H9 (cell line): ENCODE results near the gene OR2A5. TPM values are rescaled to one million over a fixed set of nuclear protein-coding genes. Genes with fewer than 3 reads are reported as not detected.

Experiments
- DNase-seq: peaks from one replicate; pipeline ENCODE4 v3.0.0-alpha.2; 2017
- H2AFZ ChIP-seq: one replicate; pipeline ENCODE4 v1.6.1; 2013; ENCODE audit warnings: mild to moderate bottlenecking, low read length, control low read depth, moderate library complexity
- H2AK5ac ChIP-seq: 2 replicates; pipeline ENCODE4 v1.6.1; 2013; ENCODE audit warnings: low read length, control low read depth, mixed read lengths; ENCODE audit not compliant: insufficient read length
- H2BK120ac ChIP-seq: one replicate; pipeline ENCODE4 v1.6.1; 2013; ENCODE audit warnings: low read depth, mild to moderate bottlenecking, low read length, control low read depth, inconsistent platforms; ENCODE audit not compliant: poor library complexity, severe bottlenecking
- H2BK12ac ChIP-seq: 2 replicates; pipeline ENCODE4 v1.6.1; 2013; ENCODE audit warnings: low read length, control low read depth, mixed read lengths, low read depth; ENCODE audit not compliant: insufficient read length
- H2BK15ac ChIP-seq: 2 replicates; pipeline ENCODE4 v1.6.1; 2013; ENCODE audit warnings: low read depth, low read length, control low read depth
- H2BK20ac ChIP-seq: one replicate; pipeline ENCODE4 v1.6.1; 2013; ENCODE audit warnings: low read depth, mild to moderate bottlenecking, low read length, control low read depth, inconsistent platforms; ENCODE audit not compliant: poor library complexity, severe bottlenecking
- H2BK5ac ChIP-seq: 2 replicates; pipeline ENCODE4 v1.6.1; 2013; ENCODE audit warnings: low read length, control low read depth, mixed read lengths; ENCODE audit not compliant: insufficient read length
- H3K14ac ChIP-seq: 2 replicates; pipeline ENCODE4 v1.6.1; 2013; ENCODE audit warnings: low read length, control low read depth; ENCODE audit not compliant: insufficient read depth
- H3K18ac ChIP-seq: 2 replicates; pipeline ENCODE4 v1.6.1; 2013; ENCODE audit warnings: low read depth, mild to moderate bottlenecking, mixed read lengths, low read length, control low read depth; ENCODE audit not compliant: insufficient read length
- H3K23ac ChIP-seq: 2 replicates; pipeline ENCODE4 v1.6.1; 2013; ENCODE audit warnings: low read length, control low read depth, mixed read lengths, low read depth; ENCODE audit not compliant: insufficient read length
- H3K23me2 ChIP-seq: 2 replicates; pipeline ENCODE4 v1.6.1; 2013; ENCODE audit warnings: low read depth, mild to moderate bottlenecking, mixed read lengths, low read length, control low read depth; ENCODE audit not compliant: insufficient read length, poor library complexity, severe bottlenecking
- H3K27ac ChIP-seq: 2 replicates; pipeline ENCODE4 v1.5.1; 2013; ENCODE audit warnings: low read length, control low read depth, mixed read lengths, low read depth; ENCODE audit not compliant: insufficient read length
- H3K27me3 ChIP-seq: 2 replicates; pipeline ENCODE4 v1.6.1; 2013; ENCODE audit warnings: low read length, control low read depth, inconsistent platforms; ENCODE audit not compliant: insufficient read depth
- H3K4ac ChIP-seq: 2 replicates; pipeline ENCODE4 v1.6.1; 2013; ENCODE audit warnings: low read depth, mild to moderate bottlenecking, control low read depth, inconsistent platforms, low read length, moderate library complexity
- H3K4me1 ChIP-seq: 2 replicates; pipeline ENCODE4 v1.6.1; 2013; ENCODE audit warnings: low read length, control low read depth, inconsistent platforms; ENCODE audit not compliant: insufficient read depth
- H3K4me2 ChIP-seq: 2 replicates; pipeline ENCODE4 v1.6.1; 2013; ENCODE audit warnings: low read length, control low read depth, mixed read lengths; ENCODE audit not compliant: insufficient read length, insufficient read depth
- H3K56ac ChIP-seq: 2 replicates; pipeline ENCODE4 v1.6.1; 2013; ENCODE audit warnings: low read depth, mild to moderate bottlenecking, mixed read lengths, low read length, control low read depth; ENCODE audit not compliant: insufficient read length
- H3K79me1 ChIP-seq: 2 replicates; pipeline ENCODE4 v1.6.1; 2013; ENCODE audit warnings: low read depth, mild to moderate bottlenecking, moderate library complexity, low read length, control low read depth, inconsistent platforms; ENCODE audit not compliant: insufficient read depth, poor library complexity, severe bottlenecking
- H3K79me2 ChIP-seq: 2 replicates; pipeline ENCODE4 v1.6.1; 2013; ENCODE audit warnings: low read length, control low read depth, inconsistent platforms; ENCODE audit not compliant: insufficient read depth
- H3K9ac ChIP-seq: 2 replicates; pipeline ENCODE4 v1.6.1; 2013; ENCODE audit warnings: low read length, control low read depth, mixed read lengths; ENCODE audit not compliant: insufficient read length; ENCODE audit errors: extremely low read depth
- H3K9me3 ChIP-seq: one replicate; pipeline ENCODE4 v1.6.1; 2013; ENCODE audit warnings: low read depth, low read length, inconsistent platforms; ENCODE audit not compliant: control insufficient read depth
- H3T11ph ChIP-seq: one replicate; pipeline ENCODE4 v1.6.1; 2013; ENCODE audit warnings: mild to moderate bottlenecking, low read length, control low read depth, inconsistent platforms
- H4K20me1 ChIP-seq: one replicate; pipeline ENCODE4 v1.6.1; 2013; ENCODE audit not compliant: control insufficient read depth, insufficient read length, insufficient read depth
- H4K5ac ChIP-seq: 2 replicates; pipeline ENCODE4 v1.6.1; 2013; ENCODE audit warnings: low read depth, mild to moderate bottlenecking, mixed read lengths, low read length, control low read depth; ENCODE audit not compliant: insufficient read length
- H4K8ac ChIP-seq: replicated peaks from 2 replicates; pipeline ENCODE4 v1.6.1; 2013; ENCODE audit warnings: low read length, control low read depth, mixed read lengths, low read depth; ENCODE audit not compliant: insufficient read length
- H4K91ac ChIP-seq: 2 replicates; pipeline ENCODE4 v1.6.1; 2013; ENCODE audit warnings: low read depth, mild to moderate bottlenecking, moderate library complexity, mixed read lengths, low read length, control low read depth; ENCODE audit not compliant: insufficient read length
- H3K27ac Mint-ChIP-seq, 3 experiments: 2 replicates in 2 of 3; 3 replicates in 1 of 3; pipeline ENCODE4 v1.8.0; 2020 to 2021; ENCODE audit warnings: mixed read lengths in 3 of 3, mild to moderate bottlenecking in 1 of 3, moderate library complexity in 1 of 3
- H3K27me3 Mint-ChIP-seq: 2 replicates; pipeline ENCODE4 v1.8.0; 2021; ENCODE audit warnings: low read depth, mild to moderate bottlenecking, moderate library complexity, mixed read lengths
- H3K36me3 Mint-ChIP-seq, 3 experiments: 2 replicates in 2 of 3; 3 replicates in 1 of 3; pipeline ENCODE4 v1.8.0; 2020 to 2021; ENCODE audit warnings: low read depth in 3 of 3, mixed read lengths in 3 of 3; ENCODE audit not compliant: insufficient read depth in 1 of 3
- H3K4me1 Mint-ChIP-seq, 2 experiments: 2 replicates each; pipeline ENCODE4 v1.8.0; 2020; ENCODE audit warnings: mixed read lengths in 2 of 2
- H3K4me3 Mint-ChIP-seq, 2 experiments: 2 replicates in 1 of 2; 3 replicates in 1 of 2; pipeline ENCODE4 v1.8.0; 2020 to 2021; ENCODE audit warnings: mild to moderate bottlenecking in 2 of 2, mixed read lengths in 2 of 2, moderate library complexity in 1 of 2
- H3K9me3 Mint-ChIP-seq, 2 experiments: 2 replicates in 1 of 2; 3 replicates in 1 of 2; pipeline ENCODE4 v1.8.0; 2020; ENCODE audit warnings: mild to moderate bottlenecking in 2 of 2, mixed read lengths in 2 of 2, moderate library complexity in 1 of 2
- WGBS: extraction: QIAGEN DNeasy Blood & Tissue Kit; methylation state at CpG from one replicate; pipeline ENCODE4 v1.1.7; 2013; ENCODE audit warnings: missing lambda C conversion rate, low lambda C conversion rate, mixed read lengths; ENCODE audit not compliant: insufficient read length; ENCODE audit errors: extremely low coverage; 5-methylcytosine and 5-hydroxymethylcytosine counted together
- total RNA-seq: library from RNA; stranded (reverse); gene quantifications from 2 replicates; pipeline ENCODE4 v1.2.1, GENCODE V29; 2021
- TF ChIP-seq, protein P1 (sequence below): fragments of 200-600 bp; sonication (generic); conservative IDR thresholded peaks from 3 replicates; pipeline ENCODE4 v1.8.0; 2021; ENCODE audit warnings: antibody characterized with exemption, mild to moderate bottlenecking

OR2A5 gene
- total RNA-seq, 1 experiment from 2014 or later: not detected

DNA sequence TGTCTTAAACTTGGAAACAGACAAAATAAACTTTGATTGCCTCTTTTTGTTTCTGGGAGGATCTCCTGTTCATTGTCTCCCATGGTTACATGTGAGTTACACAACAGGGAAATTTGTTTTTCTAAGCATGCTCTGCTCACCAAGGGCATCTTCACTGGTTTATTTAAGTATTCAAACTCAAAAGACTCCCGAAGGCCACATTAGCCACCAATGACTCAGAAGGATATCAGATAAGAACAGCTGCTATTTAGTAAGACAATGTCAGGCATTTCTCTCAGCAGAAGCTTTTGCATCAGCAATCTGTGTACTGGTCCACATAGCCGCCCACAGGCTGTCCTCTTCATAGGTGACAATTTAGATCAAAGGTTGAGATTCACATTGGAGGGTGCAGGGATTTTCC lies 29.3 kb upstream of the OR2A5 start:
- H4K5ac ChIP-seq: no peak overlapping the region
- H3K27ac Mint-ChIP-seq: no peak overlapping the region
- no peak overlapping the region for H3K18ac ChIP-seq

More for the DNA sequence above, 29.3 kb upstream of the OR2A5 start:
- H3K23me2 ChIP-seq: no peaks in the 10 kb centered on the region
- no peak overlapping the region for H3K27ac ChIP-seq
- Mint-ChIP-seq H3K4me1 (peaks cover 6 to 10% of the 10 kb centered on the region in 2 experiments; a peak in 3 of 4 replicates), H3K4me3 (no peak overlapping the region), H3K36me3 (no peaks in the 10 kb centered on the region; a peak in 1 of 7 replicates), H3K27me3 (no peaks in the 10 kb centered on the region), H3K9me3 (peaks cover 0 to 4% of the 10 kb centered on the region in 2 experiments; a peak in 4 of 5 replicates)
- H3K4ac ChIP-seq: no peak overlapping the region
- H3K56ac ChIP-seq: no peak overlapping the region
- no peaks in the 10 kb centered on the region for H3K4me1 ChIP-seq
- H3K79me1 ChIP-seq: no peaks in the 10 kb centered on the region
- no CpG with 5 or more reads among the region's 2 CpGs for WGBS
- H3K4me2 ChIP-seq: no peak overlapping the region
- H3T11ph ChIP-seq: no peak overlapping the region
- no peak for DNase-seq
- no peak overlapping the region for H3K14ac ChIP-seq
- no peaks in the 10 kb centered on the region for H3K79me2 ChIP-seq
- no peak overlapping the region for H3K23ac ChIP-seq
- no peaks in the 10 kb centered on the region for H3K27me3 ChIP-seq
- H3K9ac ChIP-seq: no peak overlapping the region
- H2BK15ac ChIP-seq: no peak overlapping the region
- TF ChIP-seq, protein P1, sequence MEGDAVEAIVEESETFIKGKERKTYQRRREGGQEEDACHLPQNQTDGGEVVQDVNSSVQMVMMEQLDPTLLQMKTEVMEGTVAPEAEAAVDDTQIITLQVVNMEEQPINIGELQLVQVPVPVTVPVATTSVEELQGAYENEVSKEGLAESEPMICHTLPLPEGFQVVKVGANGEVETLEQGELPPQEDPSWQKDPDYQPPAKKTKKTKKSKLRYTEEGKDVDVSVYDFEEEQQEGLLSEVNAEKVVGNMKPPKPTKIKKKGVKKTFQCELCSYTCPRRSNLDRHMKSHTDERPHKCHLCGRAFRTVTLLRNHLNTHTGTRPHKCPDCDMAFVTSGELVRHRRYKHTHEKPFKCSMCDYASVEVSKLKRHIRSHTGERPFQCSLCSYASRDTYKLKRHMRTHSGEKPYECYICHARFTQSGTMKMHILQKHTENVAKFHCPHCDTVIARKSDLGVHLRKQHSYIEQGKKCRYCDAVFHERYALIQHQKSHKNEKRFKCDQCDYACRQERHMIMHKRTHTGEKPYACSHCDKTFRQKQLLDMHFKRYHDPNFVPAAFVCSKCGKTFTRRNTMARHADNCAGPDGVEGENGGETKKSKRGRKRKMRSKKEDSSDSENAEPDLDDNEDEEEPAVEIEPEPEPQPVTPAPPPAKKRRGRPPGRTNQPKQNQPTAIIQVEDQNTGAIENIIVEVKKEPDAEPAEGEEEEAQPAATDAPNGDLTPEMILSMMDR: no peak
- H2AFZ ChIP-seq: no peak overlapping the region
- H4K91ac ChIP-seq: no peak overlapping the region
- H2AK5ac ChIP-seq: no peak overlapping the region
- no peaks in the 10 kb centered on the region for H4K20me1 ChIP-seq
- H4K8ac ChIP-seq: no peak overlapping the region
- no peak overlapping the region for H2BK120ac ChIP-seq
- H2BK12ac ChIP-seq: no peak overlapping the region
- no peaks in the 10 kb centered on the region for H3K9me3 ChIP-seq
- H2BK20ac ChIP-seq: no peak overlapping the region
- no peak overlapping the region for H2BK5ac ChIP-seq
